HEK293 (cell line): ENCODE data around the gene NFIB.

Experiments
- CTCF ChIA-PET: fragments of 350-600 bp; formaldehyde crosslinking; extraction: SDS; loops from one replicate; lab custom pipeline; 2021; ENCODE audit warnings: antibody characterized with exemption; lab: Yijun Ruan, JAX
- POLR2A ChIA-PET: fragments of 300-600 bp; formaldehyde crosslinking; extraction: SDS; loops from one replicate; lab custom pipeline; 2020; ENCODE audit warnings: antibody characterized with exemption, inconsistent platforms; lab: Yijun Ruan, JAX
- H3K27ac ChIP-seq: fragments of 200-500 bp; sonication (Bioruptor generic); 2 replicates; pipeline ENCODE4 v1.5.1; 2014; ENCODE audit warnings: low read depth, low read length, control low read depth, inconsistent platforms; ENCODE audit errors: extremely low read depth
- H3K36me3 ChIP-seq, 2 experiments: fragments of 200-500 bp in 1 of 2; sonication (Bioruptor generic) in 1 of 2; 1 replicate in 1 of 2; 2 replicates in 1 of 2; pipeline ENCODE4 v1.5.1; 2014 to 2017; ENCODE audit warnings: inconsistent platforms in 2 of 2, low read length in 2 of 2; ENCODE audit not compliant: control insufficient read depth in 2 of 2, insufficient read depth in 1 of 2
- H3K4me1 ChIP-seq: fragments of 200-500 bp; sonication (Bioruptor generic); 2 replicates; pipeline ENCODE4 v1.5.1; 2014; ENCODE audit warnings: mild to moderate bottlenecking, low read length, inconsistent platforms; ENCODE audit not compliant: control insufficient read depth, insufficient read depth
- H3K4me3 ChIP-seq: 2 replicates; pipeline ENCODE4 v1.5.1; 2011; ENCODE audit warnings: low read depth, mild to moderate bottlenecking, control low read depth, low read length, moderate library complexity
- H3K9me3 ChIP-seq: fragments of 200-500 bp; sonication (Bioruptor generic); 2 replicates; pipeline ENCODE4 v1.5.1; 2014; ENCODE audit warnings: low read depth, low read length, inconsistent platforms; ENCODE audit not compliant: control insufficient read depth, insufficient read depth
- GFI1B ChIP-seq: fragments of 450-650 bp; formaldehyde crosslinking; IDR thresholded peaks from 2 replicates; pipeline ENCODE4 v1.5.1; 2016; ENCODE audit warnings: missing biosample characterization, missing genetic modification characterization
- GLI4 ChIP-seq: fragments of 450-650 bp; formaldehyde crosslinking; IDR thresholded peaks from 2 replicates; pipeline ENCODE4 v1.5.1; 2016; ENCODE audit warnings: missing biosample characterization, missing genetic modification characterization
- HOXC10 ChIP-seq: sonication (generic); formaldehyde crosslinking; IDR thresholded peaks from 2 replicates; pipeline ENCODE4 v1.8.1; 2023; ENCODE audit warnings: mild to moderate bottlenecking, missing genetic modification reagents
- IKZF3 ChIP-seq: fragments of 450-650 bp; IDR thresholded peaks from 2 replicates; pipeline ENCODE4 v1.5.0; 2018; ENCODE audit warnings: missing biosample characterization, mild to moderate bottlenecking, missing genetic modification characterization, moderate library complexity
- ZBTB20 ChIP-seq: fragments of 450-650 bp; formaldehyde crosslinking; IDR thresholded peaks from 2 replicates; pipeline ENCODE4 v1.5.1; 2016; ENCODE audit warnings: missing biosample characterization, missing genetic modification characterization
- ZBTB8A ChIP-seq: fragments of 450-650 bp; formaldehyde crosslinking; IDR thresholded peaks from 2 replicates; pipeline ENCODE4 v1.5.1; 2016; ENCODE audit warnings: missing biosample characterization, missing genetic modification characterization
- ZNF114 ChIP-seq: fragments of 450-650 bp; formaldehyde crosslinking; IDR thresholded peaks from 2 replicates; pipeline ENCODE4 v1.5.0; 2017; ENCODE audit warnings: missing biosample characterization, missing genetic modification characterization
- ZNF223 ChIP-seq: fragments of 450-650 bp; formaldehyde crosslinking; IDR thresholded peaks from 2 replicates; pipeline ENCODE4 v1.5.1; 2016; ENCODE audit warnings: missing biosample characterization, missing genetic modification characterization
- ZNF24 ChIP-seq: fragments of 450-650 bp; formaldehyde crosslinking; IDR thresholded peaks from 2 replicates; pipeline ENCODE4 v1.5.1; 2016; ENCODE audit warnings: missing biosample characterization, missing genetic modification characterization
- ZNF350 ChIP-seq: fragments of 450-650 bp; formaldehyde crosslinking; IDR thresholded peaks from 2 replicates; pipeline ENCODE4 v1.5.0; 2017; ENCODE audit warnings: missing biosample characterization, mild to moderate bottlenecking, missing genetic modification characterization
- ZNF362 ChIP-seq: fragments of 450-650 bp; formaldehyde crosslinking; IDR thresholded peaks from 2 replicates; pipeline ENCODE4 v1.5.1; 2016; ENCODE audit warnings: missing biosample characterization, missing genetic modification characterization
- ZNF501 ChIP-seq: fragments of 450-650 bp; formaldehyde crosslinking; IDR thresholded peaks from 2 replicates; pipeline ENCODE4 v1.5.1; 2016; ENCODE audit warnings: missing biosample characterization, missing genetic modification characterization
- ZNF571 ChIP-seq: fragments of 450-650 bp; formaldehyde crosslinking; IDR thresholded peaks from 2 replicates; pipeline ENCODE4 v1.5.0; 2017; ENCODE audit warnings: missing biosample characterization, missing genetic modification characterization
- ZNF600 ChIP-seq: fragments of 450-650 bp; formaldehyde crosslinking; IDR thresholded peaks from 2 replicates; pipeline ENCODE4 v1.5.1; 2016; ENCODE audit warnings: missing biosample characterization, missing genetic modification characterization
- ZNF626 ChIP-seq: fragments of 450-650 bp; sonication (Bioruptor Pico); formaldehyde crosslinking; IDR thresholded peaks from 2 replicates; pipeline ENCODE4 v1.5.1; 2018; ENCODE audit warnings: missing biosample characterization, missing genetic modification characterization, inconsistent platforms
- ZNF660 ChIP-seq: fragments of 450-650 bp; IDR thresholded peaks from 2 replicates; pipeline ENCODE4 v1.5.1; 2018; ENCODE audit warnings: missing biosample characterization, mild to moderate bottlenecking, missing genetic modification characterization
- ZNF707 ChIP-seq: fragments of 450-650 bp; formaldehyde crosslinking; IDR thresholded peaks from 2 replicates; pipeline ENCODE4 v1.5.1; 2016; ENCODE audit warnings: missing biosample characterization, missing genetic modification characterization
- ZNF747 ChIP-seq: fragments of 450-650 bp; formaldehyde crosslinking; IDR thresholded peaks from 2 replicates; pipeline ENCODE4 v1.5.1; 2016; ENCODE audit warnings: missing biosample characterization, missing genetic modification characterization
- ZNF792 ChIP-seq: fragments of 450-650 bp; formaldehyde crosslinking; IDR thresholded peaks from 2 replicates; pipeline ENCODE4 v1.5.1; 2016; ENCODE audit warnings: missing biosample characterization, missing genetic modification characterization
- TF ChIP-seq, protein P1 (sequence below): fragments of 450-650 bp; formaldehyde crosslinking; IDR thresholded peaks from 2 replicates; pipeline ENCODE4 v1.5.1; 2016; ENCODE audit warnings: missing biosample characterization, missing genetic modification characterization, borderline replicate concordance

NFIB gene

DNA sequence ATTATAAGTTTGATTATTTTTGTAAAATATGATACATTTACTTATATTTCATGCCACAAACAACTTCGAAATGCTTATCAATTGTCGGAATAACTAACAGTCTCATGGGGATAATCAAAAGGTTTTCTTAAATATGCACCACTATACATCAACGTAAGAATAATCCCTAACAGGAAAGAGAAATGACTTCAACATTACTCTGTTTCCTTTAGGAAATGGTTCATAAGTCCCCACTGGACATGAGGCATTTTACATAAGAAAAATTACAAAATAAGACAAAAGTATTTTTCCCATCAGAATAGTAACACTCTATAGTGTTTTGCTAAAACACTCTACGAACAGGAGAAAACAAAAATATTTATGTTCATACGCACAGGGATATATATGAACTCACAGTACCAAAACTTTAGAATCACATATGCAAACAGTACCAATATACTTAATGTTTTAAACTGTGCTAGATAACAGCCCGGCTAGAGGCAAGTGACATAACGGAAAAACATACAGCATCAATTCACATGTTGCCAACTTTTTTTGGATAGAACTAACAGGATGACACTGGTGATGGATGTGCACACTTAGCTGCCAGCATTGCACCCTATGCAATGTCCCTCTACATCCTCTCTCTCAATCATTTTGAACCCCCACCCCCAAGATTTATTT lies 120.5 kb downstream of the NFIB start (continued):
- TF ChIP-seq ZNF792 (no peak), ZNF223 (tag by site-specific recombination) (no peak), HOXC10 (CRISPR knock-in tag) (no peak), ZBTB8A (tag by site-specific recombination) (no peak), ZNF24 (tag by site-specific recombination) (no peak), ZNF571 (no peak), GFI1B (tag by site-specific recombination) (no peak), ZNF626 (tag by site-specific recombination) (no peak), ZNF501 (tag by site-specific recombination) (no peak)
- TF ChIP-seq, protein P1, sequence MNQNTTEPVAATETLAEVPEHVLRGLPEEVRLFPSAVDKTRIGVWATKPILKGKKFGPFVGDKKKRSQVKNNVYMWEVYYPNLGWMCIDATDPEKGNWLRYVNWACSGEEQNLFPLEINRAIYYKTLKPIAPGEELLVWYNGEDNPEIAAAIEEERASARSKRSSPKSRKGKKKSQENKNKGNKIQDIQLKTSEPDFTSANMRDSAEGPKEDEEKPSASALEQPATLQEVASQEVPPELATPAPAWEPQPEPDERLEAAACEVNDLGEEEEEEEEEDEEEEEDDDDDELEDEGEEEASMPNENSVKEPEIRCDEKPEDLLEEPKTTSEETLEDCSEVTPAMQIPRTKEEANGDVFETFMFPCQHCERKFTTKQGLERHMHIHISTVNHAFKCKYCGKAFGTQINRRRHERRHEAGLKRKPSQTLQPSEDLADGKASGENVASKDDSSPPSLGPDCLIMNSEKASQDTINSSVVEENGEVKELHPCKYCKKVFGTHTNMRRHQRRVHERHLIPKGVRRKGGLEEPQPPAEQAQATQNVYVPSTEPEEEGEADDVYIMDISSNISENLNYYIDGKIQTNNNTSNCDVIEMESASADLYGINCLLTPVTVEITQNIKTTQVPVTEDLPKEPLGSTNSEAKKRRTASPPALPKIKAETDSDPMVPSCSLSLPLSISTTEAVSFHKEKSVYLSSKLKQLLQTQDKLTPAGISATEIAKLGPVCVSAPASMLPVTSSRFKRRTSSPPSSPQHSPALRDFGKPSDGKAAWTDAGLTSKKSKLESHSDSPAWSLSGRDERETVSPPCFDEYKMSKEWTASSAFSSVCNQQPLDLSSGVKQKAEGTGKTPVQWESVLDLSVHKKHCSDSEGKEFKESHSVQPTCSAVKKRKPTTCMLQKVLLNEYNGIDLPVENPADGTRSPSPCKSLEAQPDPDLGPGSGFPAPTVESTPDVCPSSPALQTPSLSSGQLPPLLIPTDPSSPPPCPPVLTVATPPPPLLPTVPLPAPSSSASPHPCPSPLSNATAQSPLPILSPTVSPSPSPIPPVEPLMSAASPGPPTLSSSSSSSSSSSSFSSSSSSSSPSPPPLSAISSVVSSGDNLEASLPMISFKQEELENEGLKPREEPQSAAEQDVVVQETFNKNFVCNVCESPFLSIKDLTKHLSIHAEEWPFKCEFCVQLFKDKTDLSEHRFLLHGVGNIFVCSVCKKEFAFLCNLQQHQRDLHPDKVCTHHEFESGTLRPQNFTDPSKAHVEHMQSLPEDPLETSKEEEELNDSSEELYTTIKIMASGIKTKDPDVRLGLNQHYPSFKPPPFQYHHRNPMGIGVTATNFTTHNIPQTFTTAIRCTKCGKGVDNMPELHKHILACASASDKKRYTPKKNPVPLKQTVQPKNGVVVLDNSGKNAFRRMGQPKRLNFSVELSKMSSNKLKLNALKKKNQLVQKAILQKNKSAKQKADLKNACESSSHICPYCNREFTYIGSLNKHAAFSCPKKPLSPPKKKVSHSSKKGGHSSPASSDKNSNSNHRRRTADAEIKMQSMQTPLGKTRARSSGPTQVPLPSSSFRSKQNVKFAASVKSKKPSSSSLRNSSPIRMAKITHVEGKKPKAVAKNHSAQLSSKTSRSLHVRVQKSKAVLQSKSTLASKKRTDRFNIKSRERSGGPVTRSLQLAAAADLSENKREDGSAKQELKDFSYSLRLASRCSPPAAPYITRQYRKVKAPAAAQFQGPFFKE (tag by site-specific recombination), result no peak

DNA sequence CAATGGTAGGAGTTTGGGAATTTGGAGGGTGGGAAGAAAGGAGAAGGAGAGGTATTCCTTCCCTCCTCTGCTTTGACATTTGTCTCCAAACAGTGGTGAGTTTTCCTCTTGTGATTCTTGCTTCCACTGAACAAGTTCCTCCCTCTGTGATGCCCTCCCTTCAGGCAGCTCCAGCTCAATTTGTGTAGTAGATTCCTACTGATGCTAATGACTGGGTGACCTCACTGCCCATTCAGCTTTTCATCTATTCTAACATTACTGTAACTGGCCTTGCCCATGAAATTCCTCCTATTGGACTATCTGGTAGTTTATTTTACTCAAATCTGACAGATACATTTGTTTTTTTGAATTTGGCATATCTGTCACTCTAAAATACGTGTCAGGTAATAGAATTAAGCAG lies 121.4 kb downstream of the NFIB start:
- Histone ChIP-seq H3K4me1 (peaks cover 14% of the 10 kb centered on the region), H3K27ac (no peak overlapping the region), H3K4me3 (no peak overlapping the region), H3K36me3 (no peaks in the 10 kb centered on the region), H3K9me3 (no peaks in the 10 kb centered on the region)
- ChIA-PET POLR2A (interaction anchor here (1.0 kb wide), 1 partner anchor 122 kb away, joined by 12 read pairs; the partner anchor contains the start of gene NFIB), CTCF (no interaction called here)
- TF ChIP-seq ZNF362, result no peak
- 0 out of 2 replicates have a peak, but pooled peaks have one; percentile 13 for TF ChIP-seq ZNF660 (tag by site-specific recombination)
- TF ChIP-seq ZNF707, result no peak
- no peak for TF ChIP-seq ZNF600 (tag by site-specific recombination)
- no peak for TF ChIP-seq ZNF747 (tag by site-specific recombination)
- TF ChIP-seq IKZF3 (tag by site-specific recombination), result 0 out of 2 replicates have a peak, but pooled peaks have one; percentile 16
- TF ChIP-seq ZBTB20 (tag by site-specific recombination), result no peak
- no peak for TF ChIP-seq GLI4 (tag by site-specific recombination)
- TF ChIP-seq ZNF350, result no peak

GRCh38 chr9:14191512-14191911 lies 122.4 kb downstream of the NFIB start:
- H3K27ac ChIP-seq, result no peak overlapping the region
- no peak overlapping the region for H3K4me3 ChIP-seq
- ChIA-PET POLR2A (no interaction called here), CTCF (interaction anchor here (0.8 kb wide), 1 partner anchor 26 kb away, joined by 3 read pairs; no protein-coding TSS in a partner anchor)
- H3K4me1 ChIP-seq, result peaks cover 14% of the 10 kb centered on the region
- H3K9me3 ChIP-seq, result no peaks in the 10 kb centered on the region
- no peak for TF ChIP-seq HOXC10 (CRISPR knock-in tag)
- no peak for TF ChIP-seq ZNF114 (tag by site-specific recombination)
- no peaks in the 10 kb centered on the region for H3K36me3 ChIP-seq
